ENCODE data around the gene NR1H3. TPM values are rescaled to one million over a fixed set of nuclear protein-coding genes. Genes with fewer than 3 reads are reported as not detected.

The NR1H3 gene
- total RNA-seq, 3 donors from 2014 or later = 49.1 to 73.5 (median 50.6) TPM

DNA sequence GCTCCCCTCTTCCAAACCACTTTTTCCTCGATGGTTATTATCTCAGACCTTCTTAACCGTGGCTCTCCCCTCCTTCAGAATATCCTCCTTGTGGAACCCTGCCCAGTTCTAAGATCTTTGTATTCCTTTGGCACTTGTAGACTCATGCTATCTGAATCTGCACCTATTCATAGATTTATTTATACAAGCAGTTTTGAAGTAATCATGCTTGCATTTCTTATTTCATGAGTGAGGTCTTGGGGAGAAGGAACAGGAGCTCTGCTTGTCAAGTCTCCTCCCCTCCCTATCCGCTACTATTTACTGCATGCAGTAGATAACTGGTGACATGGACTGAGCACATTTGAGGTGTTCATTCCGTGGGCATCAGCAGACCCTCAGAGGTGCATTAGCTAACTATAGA lies 6.7 kb downstream of the NR1H3 start:
- ATAC-seq (no peak), DNase-seq (no peak)
- no peaks in the 10 kb centered on the region for H3K9me3 ChIP-seq
- peaks cover 18% of the 10 kb centered on the region for H3K4me1 ChIP-seq (ENCODE audit: low read depth)
- TF ChIP-seq, protein P1, sequence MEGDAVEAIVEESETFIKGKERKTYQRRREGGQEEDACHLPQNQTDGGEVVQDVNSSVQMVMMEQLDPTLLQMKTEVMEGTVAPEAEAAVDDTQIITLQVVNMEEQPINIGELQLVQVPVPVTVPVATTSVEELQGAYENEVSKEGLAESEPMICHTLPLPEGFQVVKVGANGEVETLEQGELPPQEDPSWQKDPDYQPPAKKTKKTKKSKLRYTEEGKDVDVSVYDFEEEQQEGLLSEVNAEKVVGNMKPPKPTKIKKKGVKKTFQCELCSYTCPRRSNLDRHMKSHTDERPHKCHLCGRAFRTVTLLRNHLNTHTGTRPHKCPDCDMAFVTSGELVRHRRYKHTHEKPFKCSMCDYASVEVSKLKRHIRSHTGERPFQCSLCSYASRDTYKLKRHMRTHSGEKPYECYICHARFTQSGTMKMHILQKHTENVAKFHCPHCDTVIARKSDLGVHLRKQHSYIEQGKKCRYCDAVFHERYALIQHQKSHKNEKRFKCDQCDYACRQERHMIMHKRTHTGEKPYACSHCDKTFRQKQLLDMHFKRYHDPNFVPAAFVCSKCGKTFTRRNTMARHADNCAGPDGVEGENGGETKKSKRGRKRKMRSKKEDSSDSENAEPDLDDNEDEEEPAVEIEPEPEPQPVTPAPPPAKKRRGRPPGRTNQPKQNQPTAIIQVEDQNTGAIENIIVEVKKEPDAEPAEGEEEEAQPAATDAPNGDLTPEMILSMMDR (IDR thresholded peaks at IDR 0.05) = no peak
- intact Hi-C loops (cut with DNase I, micrococcal nuclease) = loop anchor here in 1 of 2 donors (5.0 kb wide), 1 partner anchor 87 kb away; the partner anchor contains the start of gene ARFGAP2
- H3K4me3 ChIP-seq = no peak overlapping the region
- H3K36me3 ChIP-seq (ENCODE audit: low read depth) = no peaks in the 10 kb centered on the region

DNA sequence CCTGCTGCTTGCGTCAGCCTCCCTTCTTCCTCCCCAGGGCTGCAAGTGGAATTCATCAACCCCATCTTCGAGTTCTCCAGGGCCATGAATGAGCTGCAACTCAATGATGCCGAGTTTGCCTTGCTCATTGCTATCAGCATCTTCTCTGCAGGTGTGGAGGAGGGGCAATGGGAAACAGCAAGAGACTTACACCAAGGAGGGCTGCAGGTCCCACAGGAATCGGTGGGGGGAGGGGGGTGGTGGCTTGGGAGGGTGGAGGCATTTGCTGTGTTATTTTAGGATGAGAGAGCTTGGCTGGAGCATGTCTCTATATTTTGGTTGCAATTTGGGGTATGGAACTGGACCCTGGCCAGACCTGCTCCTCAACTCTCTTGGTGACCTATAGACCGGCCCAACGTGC lies 10.1 kb downstream of the NR1H3 start:
- Histone ChIP-seq H3K4me3 (no peak overlapping the region), H3K4me1 (ENCODE audit: low read depth) (peaks cover 29% of the 10 kb centered on the region), H3K9me3 (no peaks in the 10 kb centered on the region), H3K36me3 (ENCODE audit: low read depth) (no peaks in the 10 kb centered on the region)
- ATAC-seq = no peak
- intact Hi-C loops (cut with DNase I, micrococcal nuclease) = no loop called here
- peak; percentile 24 to 41 (median 37) for DNase-seq
- TF ChIP-seq, protein P1 (IDR thresholded peaks at IDR 0.05) = no peak

DNA sequence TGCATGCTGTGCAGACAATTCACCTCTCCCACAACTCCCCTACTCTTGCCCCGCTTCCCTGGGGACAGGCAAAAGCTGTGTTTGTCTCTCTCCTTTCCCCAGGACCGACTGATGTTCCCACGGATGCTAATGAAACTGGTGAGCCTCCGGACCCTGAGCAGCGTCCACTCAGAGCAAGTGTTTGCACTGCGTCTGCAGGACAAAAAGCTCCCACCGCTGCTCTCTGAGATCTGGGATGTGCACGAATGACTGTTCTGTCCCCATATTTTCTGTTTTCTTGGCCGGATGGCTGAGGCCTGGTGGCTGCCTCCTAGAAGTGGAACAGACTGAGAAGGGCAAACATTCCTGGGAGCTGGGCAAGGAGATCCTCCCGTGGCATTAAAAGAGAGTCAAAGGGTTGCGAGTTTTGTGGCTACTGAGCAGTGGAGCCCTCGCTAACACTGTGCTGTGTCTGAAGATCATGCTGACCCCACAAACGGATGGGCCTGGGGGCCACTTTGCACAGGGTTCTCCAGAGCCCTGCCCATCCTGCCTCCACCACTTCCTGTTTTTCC lies 10.7 kb downstream of the NR1H3 start:
- intact Hi-C loops (cut with DNase I, micrococcal nuclease) = no loop called here
- Histone ChIP-seq H3K36me3 (ENCODE audit: low read depth) (no peaks in the 10 kb centered on the region), H3K9me3 (no peaks in the 10 kb centered on the region), H3K4me3 (no peak overlapping the region), H3K4me1 (ENCODE audit: low read depth) (peaks cover 29% of the 10 kb centered on the region)
- no peak for ATAC-seq
- DNase-seq = peak in 1 of 3 donors; percentile 44
- TF ChIP-seq, protein P1 (IDR thresholded peaks at IDR 0.05) = no peak

DNA sequence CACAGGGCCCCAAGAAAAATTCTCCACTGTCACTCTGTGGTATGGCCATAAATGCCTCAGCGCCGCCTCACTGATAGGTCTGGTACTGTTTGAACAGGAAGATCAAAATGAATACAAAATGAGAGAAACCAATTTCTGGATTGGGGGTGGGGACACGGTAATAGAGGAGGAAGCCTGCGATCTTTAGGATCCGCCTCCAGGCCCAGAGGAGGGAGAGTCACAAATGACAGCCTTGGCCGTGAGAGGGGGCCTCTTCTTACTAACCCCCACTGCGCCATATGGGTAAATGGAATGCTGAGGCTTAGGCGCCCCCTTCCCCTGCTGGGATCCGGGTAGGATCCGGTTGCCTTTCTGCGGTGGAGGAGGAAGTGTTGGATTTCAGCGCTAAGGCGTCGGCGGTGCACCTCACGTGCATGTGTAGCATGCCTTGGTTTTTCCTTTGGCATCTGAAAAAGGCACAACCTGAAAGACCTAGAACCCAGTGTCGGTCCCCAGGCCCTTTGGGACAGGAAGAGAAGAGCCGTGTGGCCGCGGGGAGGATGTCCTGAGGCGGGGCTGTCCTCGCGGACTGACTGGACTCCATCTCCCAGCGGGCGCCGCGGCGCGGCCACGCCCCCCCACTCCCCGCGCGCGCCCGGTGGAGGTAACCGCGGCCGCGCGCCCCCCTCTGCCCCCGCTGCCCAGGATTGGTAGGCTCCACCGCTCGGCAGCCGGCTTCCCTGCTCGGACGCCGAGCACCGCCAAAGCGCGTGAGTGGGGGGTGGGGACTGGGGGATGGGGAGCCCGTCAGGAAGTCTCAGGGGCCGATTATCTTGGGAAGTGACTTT lies 11.4 kb downstream of the NR1H3 start:
- H3K4me1 ChIP-seq (ENCODE audit: low read depth) = peaks cover 29% of the 10 kb centered on the region

DNA sequence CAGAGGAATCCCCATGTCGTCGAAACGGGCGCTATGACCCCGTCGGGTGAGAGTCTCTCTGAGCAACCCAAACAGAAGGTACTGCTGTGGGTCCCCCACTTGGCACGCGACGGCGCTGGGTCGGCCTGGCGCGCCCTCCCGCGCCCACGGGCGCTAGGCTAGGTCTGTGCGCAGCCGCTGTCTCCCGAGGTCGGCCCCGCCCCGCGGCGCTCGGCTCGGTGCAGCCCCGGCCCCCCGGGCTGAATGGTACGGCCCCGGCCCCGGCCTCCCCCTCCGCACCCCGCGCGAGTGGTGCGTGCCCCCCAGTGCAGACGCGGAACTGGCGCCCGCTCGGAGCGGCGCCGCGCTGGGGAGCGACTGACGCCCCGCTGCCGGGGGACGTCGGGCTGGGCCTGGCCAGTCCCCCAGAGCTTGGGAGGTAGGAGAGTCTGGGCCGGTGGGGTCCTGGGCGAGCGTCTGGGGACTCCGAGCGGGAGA lies 12.1 kb downstream of the NR1H3 start, which contains the start of gene MADD:
Gene MADD (plus strand): TSS at position 305 of the 477 bp plus-strand sequence.
- TF ChIP-seq, protein P1 (IDR thresholded peaks at IDR 0.05) = no peak
- peak; percentile 86 for ATAC-seq
- Histone ChIP-seq H3K9me3 (no peaks in the 10 kb centered on the region), H3K4me1 (ENCODE audit: low read depth) (peaks cover 29% of the 10 kb centered on the region), H3K36me3 (ENCODE audit: low read depth) (no peaks in the 10 kb centered on the region), H3K4me3 (peak within 1 kb of the TSS; percentile 88)
- DNase-seq = peak; percentile 87 to 94 (median 93)
- intact Hi-C loops (cut with DNase I, micrococcal nuclease) = no loop called here

More for the DNA sequence above, 11.4 kb downstream of the NR1H3 start:
- Histone ChIP-seq H3K4me3 (peak overlapping the region; percentile 88), H3K36me3 (ENCODE audit: low read depth) (no peaks in the 10 kb centered on the region), H3K9me3 (no peaks in the 10 kb centered on the region)
- peak; percentile 92 to 95 (median 93) for DNase-seq
- peak; percentile 89 for ATAC-seq
- intact Hi-C loops (cut with DNase I, micrococcal nuclease) = no loop called here
- TF ChIP-seq, protein P1 (IDR thresholded peaks at IDR 0.05) = peak; percentile 27

Measured in mucosa of descending colon (tissue), 3 donors.